ENCODE results near the gene YDJC.
"Not testable (repeated sequence)": the region's sequence is repeated elsewhere in the genome, so short reads cannot be mapped to it uniquely, and the experiment has no call there.

The YDJC gene

GRCh38 chr22:21602579-21602978 lies 27.2 kb downstream of the YDJC start:
- DNase-seq, result no peak

GRCh38 chr22:21599053-21599893 lies 30.5 kb downstream of the YDJC start:
- DNase-seq, result no peak

DNA sequence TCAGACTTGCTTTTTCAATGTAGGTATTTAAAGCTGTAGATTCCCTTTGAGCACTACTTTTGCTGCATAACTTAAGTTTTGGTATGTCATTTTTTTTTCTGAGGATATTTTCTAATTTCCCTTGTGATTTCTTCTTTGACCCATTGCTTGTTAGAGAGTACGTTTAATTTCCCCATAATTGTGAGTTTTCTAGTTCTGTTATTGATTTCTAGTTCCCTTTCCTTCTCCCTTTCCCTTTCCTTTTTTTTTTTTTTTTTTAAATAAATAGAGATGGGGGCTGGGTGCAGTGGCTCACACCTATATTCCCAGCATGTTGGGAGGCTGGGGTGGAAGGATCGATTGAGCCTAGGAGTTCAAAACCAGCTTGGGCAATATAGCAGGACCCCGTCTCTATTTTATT lies 31.5 kb downstream of the YDJC start:
- DNase-seq, result no peak

DNA sequence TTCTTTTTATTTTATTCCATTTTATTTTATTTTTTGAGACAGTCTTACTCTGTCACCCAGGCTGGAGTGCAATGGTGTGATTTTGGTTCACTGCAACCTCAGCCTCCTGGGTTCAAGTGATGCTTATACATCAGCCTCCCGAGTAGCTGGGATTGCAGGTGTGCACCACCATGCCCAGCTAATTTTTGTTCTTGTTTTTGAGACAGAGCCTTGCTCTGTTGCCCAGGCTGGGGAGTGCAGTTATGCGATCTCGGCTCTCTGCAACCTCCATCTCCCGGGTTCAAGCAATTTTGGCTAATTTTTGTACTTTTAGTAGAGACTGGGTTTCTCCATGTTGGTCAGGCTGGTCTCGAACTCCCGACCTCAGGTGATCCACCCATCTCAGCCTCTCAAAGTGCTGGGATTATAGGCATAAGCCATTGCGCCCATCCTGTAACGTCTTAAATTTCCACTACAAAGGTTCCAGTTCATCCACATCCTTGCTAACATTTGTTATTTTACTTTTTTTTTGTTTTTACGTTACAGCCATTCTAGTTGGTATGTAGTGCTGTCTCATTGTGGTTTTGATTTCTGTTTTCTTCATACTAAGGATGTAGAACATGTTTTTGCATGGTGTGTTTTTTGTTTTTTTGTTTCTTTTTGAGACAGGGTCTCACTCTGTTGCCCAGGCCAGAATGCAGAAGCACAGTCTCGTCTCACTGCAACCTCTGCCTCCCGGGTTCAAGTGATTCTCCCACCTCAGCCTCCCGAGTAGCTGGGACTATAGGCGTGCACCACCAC lies 33.3 kb downstream of the YDJC start:
- not testable (repeated sequence) for DNase-seq

DNA sequence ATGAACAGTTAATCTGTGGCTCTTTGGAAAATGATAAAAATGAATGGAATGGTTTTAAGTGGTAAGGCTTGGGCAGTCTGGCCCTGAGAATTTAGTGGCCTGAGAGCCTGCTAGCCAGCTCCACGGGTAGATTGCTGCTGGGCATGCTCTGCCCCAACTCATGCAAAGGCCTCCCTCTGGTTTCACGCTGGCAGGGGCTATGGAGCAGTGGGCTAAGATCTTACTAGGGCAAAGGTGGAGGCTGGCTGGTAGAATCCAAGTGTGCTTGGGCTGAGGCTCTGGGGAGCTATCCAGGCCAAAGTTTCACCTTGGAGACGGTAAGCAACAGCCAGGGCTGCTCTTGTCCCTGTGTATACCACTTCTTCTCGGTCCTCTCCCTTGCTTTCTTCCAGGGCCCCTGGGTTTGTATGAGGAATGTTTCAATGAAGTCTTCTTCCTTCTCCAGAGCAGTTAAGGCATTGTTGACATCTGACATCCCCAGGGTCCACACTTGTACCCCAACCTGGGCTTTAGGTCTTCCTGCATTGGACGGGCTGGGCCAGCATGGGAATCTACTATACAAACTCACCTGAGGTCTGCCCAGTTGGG lies 34.9 kb downstream of the YDJC start:
- no peak for DNase-seq

GRCh38 chr22:21593406-21594232 lies 36.2 kb downstream of the YDJC start:
- DNase-seq, result no peak

GRCh38 chr22:21592422-21592821 lies 37.4 kb downstream of the YDJC start:
- DNase-seq, result no peak

GRCh38 chr22:21591695-21592094 lies 38.1 kb downstream of the YDJC start:
- no peak for DNase-seq

DNA sequence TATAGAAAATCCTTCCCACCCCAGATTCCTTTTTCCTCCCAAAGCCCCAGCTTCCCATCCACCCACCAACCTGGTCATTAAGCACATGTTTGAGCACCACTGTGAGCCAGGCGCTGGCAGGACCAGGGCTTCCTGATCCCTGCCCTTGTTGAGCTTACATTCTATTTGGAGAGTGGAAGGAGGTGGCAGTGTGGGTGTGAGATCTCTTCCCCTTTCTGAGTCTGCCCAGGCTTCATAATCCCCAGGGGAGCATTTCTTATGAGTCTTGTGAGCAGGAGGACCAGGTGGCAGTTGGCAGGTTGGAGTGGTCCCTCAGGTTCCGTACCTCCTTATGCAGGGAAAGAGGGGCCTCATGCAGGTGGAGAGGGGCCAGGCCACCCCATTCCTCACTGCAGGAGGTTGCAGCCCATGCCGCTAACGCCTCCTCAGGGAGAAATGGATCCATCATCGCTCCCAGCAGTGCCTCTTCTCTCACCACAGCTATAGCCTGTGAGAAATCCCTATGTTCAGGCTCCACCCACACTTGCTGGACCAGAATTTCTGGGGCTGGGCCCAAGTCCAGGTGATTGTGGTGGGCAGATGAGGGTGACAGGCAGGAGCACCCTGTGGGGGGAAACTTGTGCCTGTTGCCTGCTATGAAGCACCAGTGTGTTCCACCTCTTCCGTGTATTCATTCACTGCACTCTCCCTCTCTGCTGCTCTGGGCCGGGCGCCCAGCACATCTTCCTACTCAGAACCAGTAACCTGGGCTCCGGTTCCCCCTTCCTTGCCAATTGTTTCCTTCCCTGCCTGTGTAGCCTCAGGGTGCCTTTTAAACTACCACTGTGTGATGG lies 38.8 kb downstream of the YDJC start:
- DNase-seq, result no peak

DNA sequence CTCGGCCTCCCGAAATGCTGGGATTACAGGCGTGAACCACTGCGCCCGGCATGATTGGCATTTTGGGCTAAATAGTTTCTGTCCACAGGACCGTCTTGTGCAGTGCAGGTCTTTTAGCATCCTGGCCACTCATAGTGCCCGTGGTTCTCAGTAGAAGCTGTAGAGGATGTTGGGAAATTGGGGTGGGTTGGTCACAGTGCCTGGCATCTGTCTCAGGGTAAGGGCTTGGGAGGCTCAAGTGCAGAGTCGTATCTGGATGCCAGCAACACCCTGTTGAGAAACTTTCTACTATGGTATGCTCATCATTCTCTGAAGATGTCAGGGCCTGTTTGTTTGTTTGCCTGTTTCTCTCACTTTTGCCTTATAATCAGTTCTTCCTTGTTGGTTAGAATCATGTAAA lies 40.4 kb downstream of the YDJC start:
- no peak for DNase-seq

GRCh38 chr22:21587803-21588611 lies 41.8 kb downstream of the YDJC start:
- DNase-seq, result peak; percentile 66

DNA sequence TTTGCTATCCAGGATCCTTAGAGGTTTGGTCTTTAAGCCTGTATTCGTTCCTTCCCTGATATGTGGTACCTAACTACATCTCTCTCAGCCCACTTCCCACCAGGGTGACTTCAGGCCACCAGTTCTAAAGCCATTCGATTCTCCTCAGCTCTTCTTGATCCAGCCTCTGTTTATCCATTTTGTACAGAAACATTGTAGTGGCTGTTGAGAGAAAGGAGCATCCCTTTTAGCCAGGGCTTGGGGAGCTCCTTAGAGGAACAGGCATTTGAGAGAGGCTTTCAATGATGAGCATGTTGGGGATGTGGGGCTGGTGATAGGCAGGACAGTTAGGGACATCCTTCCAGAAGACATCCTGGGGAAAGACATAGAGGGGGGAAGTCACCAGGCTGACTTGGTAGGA lies 44.4 kb downstream of the YDJC start:
- no peak for DNase-seq

GRCh38 chr22:21582801-21583740 lies 46.8 kb downstream of the YDJC start:
- no peak for DNase-seq

DNA sequence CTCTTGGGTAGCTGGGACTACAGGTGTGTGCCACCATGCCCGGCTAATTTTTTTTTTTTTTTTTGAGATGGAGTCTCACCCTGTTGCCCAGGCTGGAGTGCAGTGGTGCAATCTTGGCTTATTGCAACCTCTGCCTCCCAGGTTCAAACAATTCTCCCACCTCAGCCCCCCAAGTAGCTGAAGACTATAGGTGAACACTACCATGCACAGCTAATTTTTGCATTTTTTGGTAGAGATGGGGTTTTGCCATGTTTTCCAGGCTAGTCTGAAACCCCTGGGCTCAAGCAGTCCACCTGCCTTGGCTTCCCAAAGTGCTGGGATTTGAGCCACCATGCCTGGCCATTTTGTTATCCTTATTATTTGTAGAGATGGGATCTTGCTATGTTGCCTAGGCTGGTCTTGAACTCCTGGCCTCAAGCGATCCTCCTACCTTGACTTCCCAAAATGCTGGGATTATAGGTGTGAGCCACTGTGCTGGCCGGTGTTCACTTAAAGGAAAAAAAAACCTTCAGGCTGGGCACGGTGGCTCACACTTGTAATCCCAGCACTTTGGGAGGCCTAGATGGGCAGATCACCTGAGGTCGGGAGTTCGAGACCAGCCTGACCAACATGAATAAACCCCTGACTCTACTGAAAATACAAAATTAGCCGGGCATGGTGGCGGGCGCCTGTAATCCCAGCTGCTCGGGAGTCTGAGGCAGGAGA lies 48.7 kb downstream of the YDJC start:
- not testable (repeated sequence) for DNase-seq

- DNase-seq, result not testable (repeated sequence)
These were observed 49.2 kb downstream of the YDJC start for GRCh38 chr22:21580623-21581007.

- no peak for DNase-seq
These were observed 50.4 kb downstream of the YDJC start for GRCh38 chr22:21579474-21579851.

Data from stimulated activated CD8-positive, alpha-beta memory T cell treated with anti-CD3 and anti-CD28 coated beads, Interleukin-4, amount 100 ng/mL, for 48 hours (primary cell).